ENCODE results near the gene TNS1. TPM values are rescaled to one million over a fixed set of nuclear protein-coding genes. Genes with fewer than 3 reads are reported as not detected.

Gene TNS1
- total RNA-seq, 1 experiment from 2014 or later, result 3.4 TPM

GRCh38 chr2:218005028-218005427, 2.2 kb upstream of the TNS1 start:
- H4K91ac ChIP-seq (ENCODE audit: insufficient read length, low read depth, low read length), result no peak overlapping the region
- no peak overlapping the region for H3K27ac Mint-ChIP-seq

More at GRCh38 chr2:218005028-218005427, 2.2 kb upstream of the TNS1 start:
- H3K23ac ChIP-seq (ENCODE audit: insufficient read length, low read depth, low read length), result no peak overlapping the region
- H3K27me3 ChIP-seq (ENCODE audit: insufficient read depth, low read length), result peaks cover 4% of the 10 kb centered on the region; the same call in 1 of the 2 replicates
- peaks cover 46% of the 10 kb centered on the region for H3K27me3 Mint-ChIP-seq (ENCODE audit: low read depth)
- WGBS (ENCODE audit: extremely low coverage, insufficient read length, low lambda C conversion rate), result no CpG with 5 or more reads among the region's 4 CpGs
- H3K9ac ChIP-seq (ENCODE audit: extremely low read depth, insufficient read length, low read length), result no peak overlapping the region
- H4K5ac ChIP-seq (ENCODE audit: insufficient read length, low read depth, low read length), result no peak overlapping the region
- no peaks in the 10 kb centered on the region for H3K79me1 ChIP-seq (ENCODE audit: insufficient read depth, low read depth, low read length, poor library complexity, severe bottlenecking)
- H3K18ac ChIP-seq (ENCODE audit: insufficient read length, low read depth, low read length), result no peak overlapping the region
- no peak overlapping the region for H2BK120ac ChIP-seq (ENCODE audit: low read depth, low read length, poor library complexity, severe bottlenecking)
- no peak overlapping the region for H2AFZ ChIP-seq (ENCODE audit: low read length)
- no peak overlapping the region for H3K27ac ChIP-seq (ENCODE audit: insufficient read length, low read depth, low read length)
- H3T11ph ChIP-seq (ENCODE audit: low read length), result no peak overlapping the region
- no peaks in the 10 kb centered on the region for H3K36me3 Mint-ChIP-seq (ENCODE audit: insufficient read depth in 1 of 3, low read depth in 3 of 3)
- no peak overlapping the region for H2BK5ac ChIP-seq (ENCODE audit: insufficient read length, low read length)
- H3K23me2 ChIP-seq (ENCODE audit: insufficient read length, low read depth, low read length, poor library complexity, severe bottlenecking), result peaks cover 5% of the 10 kb centered on the region
- H3K4me3 Mint-ChIP-seq, result no peak overlapping the region
- H4K8ac ChIP-seq (replicated peaks; ENCODE audit: insufficient read length, low read depth, low read length), result no peak overlapping the region
- TF ChIP-seq CTCF (conservative IDR thresholded peaks at IDR 0.05), result no peak
- H3K4me1 Mint-ChIP-seq, result peaks cover 23 to 38% of the 10 kb centered on the region in 2 experiments
- H2BK12ac ChIP-seq (ENCODE audit: insufficient read length, low read depth, low read length), result no peak overlapping the region
- no peak overlapping the region for H2BK15ac ChIP-seq (ENCODE audit: low read depth, low read length)
- no peak overlapping the region for H3K4ac ChIP-seq (ENCODE audit: low read depth, low read length)
- H3K4me1 ChIP-seq (ENCODE audit: insufficient read depth, low read length), result peaks cover 2% of the 10 kb centered on the region; the same call in 1 of the 2 replicates
- H3K9me3 Mint-ChIP-seq, result no peaks in the 10 kb centered on the region
- H3K9me3 ChIP-seq (ENCODE audit: control insufficient read depth, low read depth, low read length), result no peaks in the 10 kb centered on the region
- no peak overlapping the region for H3K4me2 ChIP-seq (ENCODE audit: insufficient read depth, insufficient read length, low read length)
- no peak overlapping the region for H3K56ac ChIP-seq (ENCODE audit: insufficient read length, low read depth, low read length)
- no peak for DNase-seq
- no peaks in the 10 kb centered on the region for H4K20me1 ChIP-seq (ENCODE audit: control insufficient read depth, insufficient read depth, insufficient read length)
- H3K14ac ChIP-seq (ENCODE audit: insufficient read depth, low read length), result no peak overlapping the region
- no peaks in the 10 kb centered on the region for H3K79me2 ChIP-seq (ENCODE audit: insufficient read depth, low read length)
- H2BK20ac ChIP-seq (ENCODE audit: low read depth, low read length, poor library complexity, severe bottlenecking), result no peak overlapping the region
- no peak overlapping the region for H2AK5ac ChIP-seq (ENCODE audit: insufficient read length, low read length)
